ENCODE measurements around the gene GRK1.

Gene GRK1

DNA sequence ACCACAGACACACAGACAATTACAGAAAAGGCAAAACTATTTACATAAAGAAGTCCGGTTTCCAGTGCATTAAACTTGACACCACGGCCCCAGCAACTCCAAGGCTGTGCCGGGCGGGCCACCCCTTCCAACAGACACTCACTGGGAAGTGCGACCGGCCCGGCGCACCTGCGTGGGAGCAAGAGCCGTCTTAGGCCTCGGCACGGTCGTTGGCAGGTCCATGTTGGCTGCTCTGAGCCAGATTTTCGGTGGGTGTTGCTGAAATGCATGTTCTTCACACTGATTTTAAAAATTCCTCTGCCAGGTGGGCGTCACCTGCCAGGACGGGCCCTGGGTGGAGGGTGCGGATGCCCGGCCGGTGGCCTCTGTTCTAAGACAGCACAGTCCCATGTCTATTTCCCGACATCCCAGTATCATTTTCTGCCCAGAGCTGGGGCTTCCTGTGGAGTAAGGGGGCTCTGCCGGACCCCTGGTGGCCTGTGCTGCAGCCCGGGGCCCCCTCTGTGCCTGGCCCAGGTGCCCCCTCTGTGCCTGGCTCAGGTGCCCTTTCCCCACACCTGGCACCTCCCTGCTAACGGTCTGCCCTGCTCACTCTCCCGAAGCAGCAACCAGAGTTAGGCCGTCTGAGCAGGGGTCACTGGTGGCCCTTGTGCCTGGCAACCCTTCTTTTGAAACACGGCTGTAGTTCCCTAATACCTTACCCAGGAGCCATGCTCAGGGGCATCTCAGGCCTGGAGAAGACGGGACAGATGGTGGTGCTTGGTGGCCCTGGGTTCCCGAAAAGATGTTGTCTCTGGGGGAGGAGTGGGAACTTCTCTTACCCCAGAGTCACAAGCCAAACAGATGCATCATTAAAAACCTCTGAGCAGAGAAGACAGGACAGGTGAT lies 101.2 kb downstream of the GRK1 start:
- no peak for DNase-seq (ENCODE audit: low read depth)
- H3K4me3 ChIP-seq (ENCODE audit: control insufficient read depth, low read depth, low read length): no peak overlapping the region
- TF ChIP-seq, protein P1, sequence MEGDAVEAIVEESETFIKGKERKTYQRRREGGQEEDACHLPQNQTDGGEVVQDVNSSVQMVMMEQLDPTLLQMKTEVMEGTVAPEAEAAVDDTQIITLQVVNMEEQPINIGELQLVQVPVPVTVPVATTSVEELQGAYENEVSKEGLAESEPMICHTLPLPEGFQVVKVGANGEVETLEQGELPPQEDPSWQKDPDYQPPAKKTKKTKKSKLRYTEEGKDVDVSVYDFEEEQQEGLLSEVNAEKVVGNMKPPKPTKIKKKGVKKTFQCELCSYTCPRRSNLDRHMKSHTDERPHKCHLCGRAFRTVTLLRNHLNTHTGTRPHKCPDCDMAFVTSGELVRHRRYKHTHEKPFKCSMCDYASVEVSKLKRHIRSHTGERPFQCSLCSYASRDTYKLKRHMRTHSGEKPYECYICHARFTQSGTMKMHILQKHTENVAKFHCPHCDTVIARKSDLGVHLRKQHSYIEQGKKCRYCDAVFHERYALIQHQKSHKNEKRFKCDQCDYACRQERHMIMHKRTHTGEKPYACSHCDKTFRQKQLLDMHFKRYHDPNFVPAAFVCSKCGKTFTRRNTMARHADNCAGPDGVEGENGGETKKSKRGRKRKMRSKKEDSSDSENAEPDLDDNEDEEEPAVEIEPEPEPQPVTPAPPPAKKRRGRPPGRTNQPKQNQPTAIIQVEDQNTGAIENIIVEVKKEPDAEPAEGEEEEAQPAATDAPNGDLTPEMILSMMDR (IDR thresholded peaks at IDR 0.05; ENCODE audit: control insufficient read depth, insufficient read depth, low read depth, low read length, missing control alignments): no peak

DNA sequence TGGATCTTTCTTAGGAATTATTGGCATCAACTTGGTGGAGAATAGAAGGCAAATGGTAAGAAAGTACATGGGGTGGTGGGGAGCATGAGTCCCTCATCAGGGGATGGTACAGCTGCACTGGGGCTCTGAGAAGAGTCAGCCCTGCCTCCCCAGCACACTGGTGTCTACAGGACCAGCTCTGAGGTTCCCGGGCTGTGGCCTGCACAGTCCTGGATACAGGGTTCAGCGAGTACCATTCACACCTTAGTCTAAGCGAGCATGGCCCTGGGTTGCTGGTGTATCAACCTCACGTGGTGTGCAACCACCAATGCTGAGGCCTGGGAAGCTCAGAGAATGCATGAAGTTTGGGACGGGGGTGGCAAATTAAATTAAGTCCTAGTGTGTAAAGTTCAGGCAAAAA lies 102.1 kb downstream of the GRK1 start:
- TF ChIP-seq, protein P1 (IDR thresholded peaks at IDR 0.05; ENCODE audit: control insufficient read depth, insufficient read depth, low read depth, low read length, missing control alignments): no peak
- H3K4me3 ChIP-seq (ENCODE audit: control insufficient read depth, low read depth, low read length): no peak overlapping the region
- no peak for DNase-seq (ENCODE audit: low read depth)

GRCh38 chr13:113769881-113770280 lies 102.9 kb downstream of the GRK1 start:
- H3K4me3 ChIP-seq (ENCODE audit: control insufficient read depth, low read depth, low read length): no peak overlapping the region
- TF ChIP-seq, protein P1 (IDR thresholded peaks at IDR 0.05; ENCODE audit: control insufficient read depth, insufficient read depth, low read depth, low read length, missing control alignments): no peak
- no peak for DNase-seq (ENCODE audit: low read depth)

DNA sequence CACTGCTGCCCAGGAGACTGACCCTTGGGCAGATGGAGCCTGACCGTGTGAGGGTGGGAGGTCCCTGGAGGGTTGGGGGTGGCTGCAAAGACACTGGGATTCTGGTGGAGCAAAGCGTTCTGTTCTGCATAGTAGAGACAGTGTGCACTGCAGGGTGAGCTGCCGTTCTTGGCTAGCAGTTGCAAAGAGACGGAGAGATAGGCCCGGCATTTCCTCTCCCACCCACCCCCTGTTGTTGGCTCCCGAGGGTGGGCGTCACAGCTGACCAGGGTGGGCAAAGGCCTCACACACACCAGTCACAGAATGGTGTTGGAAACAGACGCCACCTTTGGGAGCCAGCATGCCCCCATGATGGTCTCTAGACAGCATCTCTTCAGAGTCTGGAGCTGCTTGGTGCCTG lies 103.4 kb downstream of the GRK1 start:
- DNase-seq (ENCODE audit: low read depth): no peak
- no peak overlapping the region for H3K4me3 ChIP-seq (ENCODE audit: control insufficient read depth, low read depth, low read length)
- TF ChIP-seq, protein P1 (IDR thresholded peaks at IDR 0.05; ENCODE audit: control insufficient read depth, insufficient read depth, low read depth, low read length, missing control alignments): no peak

- H3K4me3 ChIP-seq (ENCODE audit: control insufficient read depth, low read depth, low read length): no peak overlapping the region
- TF ChIP-seq, protein P1 (IDR thresholded peaks at IDR 0.05; ENCODE audit: control insufficient read depth, insufficient read depth, low read depth, low read length, missing control alignments): no peak
- DNase-seq (ENCODE audit: low read depth): no peak
Measured at GRCh38 chr13:113770937-113771336, 103.9 kb downstream of the GRK1 start.

DNA sequence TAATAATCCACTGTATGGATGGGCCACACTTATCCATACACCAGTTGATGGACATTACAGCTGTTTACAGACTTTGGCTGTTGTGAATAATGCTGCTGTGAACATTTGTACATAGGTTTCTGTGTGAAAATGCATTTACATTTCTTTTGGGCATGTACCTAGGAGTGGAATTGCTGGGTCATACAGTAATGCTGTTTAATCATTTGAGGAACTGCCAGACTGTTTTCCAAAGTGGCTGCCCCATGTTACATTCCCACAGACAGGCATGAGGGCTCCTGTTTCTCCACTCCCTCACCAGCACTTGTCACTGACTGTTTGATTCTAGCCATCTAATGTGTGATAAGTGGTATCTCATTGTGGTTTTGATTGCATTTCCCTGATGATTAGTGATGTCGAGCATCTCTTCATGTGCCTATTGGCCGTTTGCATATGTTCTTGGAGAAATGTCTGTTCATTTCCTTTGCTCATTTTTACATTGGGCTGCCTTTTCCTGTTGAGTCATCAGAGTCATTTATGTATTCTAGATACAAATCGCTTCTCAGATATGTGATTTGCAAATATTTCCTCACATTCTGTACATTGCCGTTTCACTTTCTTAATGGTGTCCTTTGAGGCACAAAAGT lies 104.8 kb downstream of the GRK1 start:
- H3K4me3 ChIP-seq (ENCODE audit: control insufficient read depth, low read depth, low read length): no peak overlapping the region
- TF ChIP-seq, protein P1 (IDR thresholded peaks at IDR 0.05; ENCODE audit: control insufficient read depth, insufficient read depth, low read depth, low read length, missing control alignments): no peak
- DNase-seq (ENCODE audit: low read depth): no peak
